ENCODE measurements around the gene NSMF.
A peak's percentile ranks its signal among the peaks of the same experiment; 100 is the strongest.

Gene NSMF

GRCh38 chr9:137459152-137459600 lies at the start of gene NSMF:
Gene NSMF, minus strand, starts transcription at chr9:137459334. Its CDS starts 232 bp downstream, at chr9:137459102.
- peak; percentile 90 for DNase-seq (ENCODE audit: low spot score)

GRCh38 chr9:137506702-137507171 lies 47.6 kb upstream of the NSMF start:
- DNase-seq (ENCODE audit: low spot score), result peak; percentile 22

GRCh38 chr9:137506274-137506673 lies 47.1 kb upstream of the NSMF start:
- DNase-seq (ENCODE audit: low spot score), result peak; percentile 51

GRCh38 chr9:137505421-137506140 lies 46.4 kb upstream of the NSMF start:
- DNase-seq (ENCODE audit: low spot score), result no peak

- DNase-seq (ENCODE audit: low spot score), result no peak
Observed at GRCh38 chr9:137504432-137504777, 45.3 kb upstream of the NSMF start.

GRCh38 chr9:137502008-137502911 lies 43.1 kb upstream of the NSMF start:
- DNase-seq (ENCODE audit: low spot score), result no peak

GRCh38 chr9:137501457-137501856 lies 42.3 kb upstream of the NSMF start:
- no peak for DNase-seq (ENCODE audit: low spot score)

- no peak for DNase-seq (ENCODE audit: low spot score)
Observed at GRCh38 chr9:137500666-137501397, 41.7 kb upstream of the NSMF start.

- no peak for DNase-seq (ENCODE audit: low spot score)
Observed at GRCh38 chr9:137499858-137500661, 40.9 kb upstream of the NSMF start.

- DNase-seq (ENCODE audit: low spot score), result no peak
Observed at GRCh38 chr9:137499416-137499815, 40.3 kb upstream of the NSMF start.

- DNase-seq (ENCODE audit: low spot score), result no peak
Observed at GRCh38 chr9:137498720-137499150, 39.6 kb upstream of the NSMF start.

GRCh38 chr9:137497921-137498719 lies 39.0 kb upstream of the NSMF start:
- DNase-seq (ENCODE audit: low spot score), result no peak

- no peak for DNase-seq (ENCODE audit: low spot score)
Observed at GRCh38 chr9:137496601-137497375, 37.7 kb upstream of the NSMF start.

GRCh38 chr9:137494550-137495351 lies 35.6 kb upstream of the NSMF start:
- no peak for DNase-seq (ENCODE audit: low spot score)

- no peak for DNase-seq (ENCODE audit: low spot score)
Observed at GRCh38 chr9:137494104-137494544, 35.0 kb upstream of the NSMF start.

GRCh38 chr9:137493364-137494103 lies 34.4 kb upstream of the NSMF start:
- DNase-seq (ENCODE audit: low spot score), result no peak

- no peak for DNase-seq (ENCODE audit: low spot score)
Observed at GRCh38 chr9:137492464-137493363, 33.6 kb upstream of the NSMF start.

All from kidney tubule cell (primary cell).